Activated CD8-positive, alpha-beta memory T cell treated with anti-CD3 and anti-CD28 coated beads, Interleukin-2, amount 10 ng/mL, durations not matched to agents 7 days and 5 days (primary cell): ENCODE measurements around the gene PBX3. TPM values are rescaled to one million over a fixed set of nuclear protein-coding genes. Genes with fewer than 3 reads are reported as not detected.

Experiments
- ATAC-seq: fragments of 150-1000 bp; cut with Tn5 transposase; one replicate; pipeline ENCODE4 v1.10.0; 2021; ENCODE audit warnings: moderate library complexity
- CTCF ChIA-PET: fragments of 350-600 bp; sonication (Branson Sonifier 250); formaldehyde crosslinking; loops from one replicate; lab custom pipeline; 2021; ENCODE audit warnings: antibody characterized with exemption; lab: Charles Lee
- DNase-seq: peaks from one replicate; pipeline ENCODE4 v3.0.0-alpha.2; 2020
- H3K27ac Mint-ChIP-seq: one replicate; pipeline ENCODE4 v1.8.0; 2021; ENCODE audit warnings: mild to moderate bottlenecking, mixed read lengths
- H3K27me3 Mint-ChIP-seq: one replicate; pipeline ENCODE4 v1.8.0; 2021; ENCODE audit warnings: mixed read lengths
- H3K36me3 Mint-ChIP-seq: one replicate; pipeline ENCODE4 v1.8.0; 2021; ENCODE audit warnings: mild to moderate bottlenecking, mixed read lengths
- H3K4me1 Mint-ChIP-seq: one replicate; pipeline ENCODE4 v1.8.0; 2021; ENCODE audit warnings: mixed read lengths
- H3K4me3 Mint-ChIP-seq: one replicate; pipeline ENCODE4 v1.8.0; 2021; ENCODE audit warnings: mild to moderate bottlenecking, moderate library complexity, mixed read lengths
- H3K9me3 Mint-ChIP-seq: one replicate; pipeline ENCODE4 v1.8.0; 2022; ENCODE audit warnings: low read depth, mixed read lengths
- total RNA-seq, 2 experiments: library from RNA; stranded (reverse); gene quantifications; one replicate each; pipeline ENCODE4 v1.2.3, GENCODE V29; 2021

PBX3 gene
- total RNA-seq, 2 experiments from 2014 or later, result 20.2 to 20.7 TPM

DNA sequence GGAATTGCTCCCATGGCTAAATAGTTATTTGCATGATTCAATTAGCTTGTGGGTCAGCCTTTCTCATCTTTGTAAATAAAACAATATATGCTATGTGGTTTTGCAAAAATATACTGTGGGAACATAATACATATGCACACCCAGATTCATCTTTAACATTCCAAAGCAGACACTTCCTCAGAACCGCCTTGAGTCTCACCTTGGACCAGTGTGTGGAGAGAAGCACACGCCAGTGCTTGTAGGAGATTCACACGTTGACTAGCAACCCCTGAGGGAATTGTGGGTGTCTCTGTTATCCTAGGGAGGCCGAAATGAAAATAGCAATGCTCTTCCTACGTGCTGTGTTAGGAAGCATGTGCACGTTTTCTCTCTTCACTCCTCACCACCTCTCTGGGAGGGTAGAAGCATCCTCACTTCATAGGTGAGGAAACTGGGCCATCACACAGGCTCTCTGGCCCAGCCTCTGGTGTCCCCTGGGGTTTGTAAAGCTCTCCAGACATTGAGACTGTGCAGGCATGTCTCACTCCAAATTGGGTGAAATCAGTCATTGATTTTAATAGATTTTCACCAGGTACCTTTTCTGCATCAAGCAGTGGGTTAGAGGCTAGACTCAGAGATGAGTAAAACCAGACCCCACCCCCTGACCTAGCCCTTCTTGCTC lies 221.7 kb downstream of the PBX3 start:
- no peak overlapping the region for H3K4me3 Mint-ChIP-seq
- H3K27me3 Mint-ChIP-seq, result no peaks in the 10 kb centered on the region
- no peak overlapping the region for H3K27ac Mint-ChIP-seq
- peaks cover 9% of the 10 kb centered on the region for H3K4me1 Mint-ChIP-seq
- no peaks in the 10 kb centered on the region for H3K9me3 Mint-ChIP-seq
- no peak for DNase-seq
- H3K36me3 Mint-ChIP-seq, result no peaks in the 10 kb centered on the region
- ATAC-seq, result no peak
- CTCF ChIA-PET, result no interaction called here

- DNase-seq (no peak), ATAC-seq (no peak)
- no peaks in the 10 kb centered on the region for H3K9me3 Mint-ChIP-seq
- no peak overlapping the region for H3K4me3 Mint-ChIP-seq
- no peaks in the 10 kb centered on the region for H3K27me3 Mint-ChIP-seq
- peaks cover 9% of the 10 kb centered on the region for H3K4me1 Mint-ChIP-seq
- no peak overlapping the region for H3K27ac Mint-ChIP-seq
- H3K36me3 Mint-ChIP-seq, result no peaks in the 10 kb centered on the region
- CTCF ChIA-PET, result no interaction called here
Observed at GRCh38 chr9:125969462-125969861, 222.3 kb downstream of the PBX3 start.

DNA sequence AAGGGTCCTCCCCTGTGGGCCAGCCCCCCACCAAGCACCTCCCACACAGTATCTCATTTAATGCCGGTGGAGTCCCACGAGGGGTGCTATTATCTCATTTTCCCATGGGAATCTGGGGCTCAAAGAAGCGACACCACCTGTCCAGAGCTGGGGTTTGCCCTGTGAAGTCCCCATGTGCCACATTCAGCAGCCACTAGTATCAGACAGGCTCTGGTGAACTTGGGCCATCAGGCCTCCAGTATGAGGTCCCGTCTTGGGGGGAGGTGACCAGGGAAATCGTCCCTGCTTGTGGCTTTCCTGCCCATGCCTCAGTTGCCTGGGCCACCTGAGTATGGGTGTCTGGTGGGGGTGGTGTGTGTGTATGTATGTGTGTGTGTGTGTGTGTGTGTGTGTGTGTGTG lies 222.7 kb downstream of the PBX3 start:
- peaks cover 9% of the 10 kb centered on the region for H3K4me1 Mint-ChIP-seq
- DNase-seq (no peak), ATAC-seq (no peak)
- no peaks in the 10 kb centered on the region for H3K27me3 Mint-ChIP-seq
- no peak overlapping the region for H3K27ac Mint-ChIP-seq
- CTCF ChIA-PET, result no interaction called here
- no peaks in the 10 kb centered on the region for H3K9me3 Mint-ChIP-seq
- H3K36me3 Mint-ChIP-seq, result no peaks in the 10 kb centered on the region
- H3K4me3 Mint-ChIP-seq, result no peak overlapping the region

DNA sequence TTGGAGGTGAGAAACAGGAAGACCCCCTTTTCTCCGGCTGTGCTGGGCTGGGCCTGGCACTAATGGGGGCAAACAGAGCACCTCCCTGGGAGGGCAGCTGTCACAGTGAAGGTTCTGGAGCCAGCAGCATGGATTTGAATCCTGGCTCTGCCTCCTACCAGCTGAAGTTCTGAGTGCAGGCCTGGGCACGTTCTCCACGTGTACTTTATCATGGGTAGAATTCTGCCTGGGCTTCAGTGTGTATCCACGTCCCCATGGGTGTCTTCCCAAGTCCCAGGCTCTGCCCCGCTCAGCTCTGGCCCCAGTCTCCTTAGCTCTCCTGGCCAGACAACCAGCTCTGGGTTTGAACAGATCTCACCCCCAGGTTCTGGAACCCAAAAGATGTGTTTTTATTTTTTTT lies 223.2 kb downstream of the PBX3 start:
- no peaks in the 10 kb centered on the region for H3K27me3 Mint-ChIP-seq
- CTCF ChIA-PET, result no interaction called here
- H3K27ac Mint-ChIP-seq, result no peak overlapping the region
- DNase-seq (no peak), ATAC-seq (no peak)
- H3K4me1 Mint-ChIP-seq, result peaks cover 9% of the 10 kb centered on the region
- no peaks in the 10 kb centered on the region for H3K9me3 Mint-ChIP-seq
- H3K4me3 Mint-ChIP-seq, result no peak overlapping the region
- H3K36me3 Mint-ChIP-seq, result no peaks in the 10 kb centered on the region

- ATAC-seq (no peak), DNase-seq (no peak)
- Mint-ChIP-seq H3K27me3 (no peaks in the 10 kb centered on the region), H3K4me1 (peaks cover 9% of the 10 kb centered on the region), H3K27ac (no peak overlapping the region), H3K9me3 (no peaks in the 10 kb centered on the region), H3K36me3 (no peaks in the 10 kb centered on the region), H3K4me3 (no peak overlapping the region)
- CTCF ChIA-PET, result no interaction called here
Observed at GRCh38 chr9:125971050-125971449, 223.9 kb downstream of the PBX3 start.

GRCh38 chr9:125972012-125972729 lies 225.0 kb downstream of the PBX3 start:
- Mint-ChIP-seq H3K4me1 (peaks cover under 1% of the 10 kb centered on the region), H3K9me3 (no peaks in the 10 kb centered on the region), H3K4me3 (no peak overlapping the region), H3K27me3 (peaks cover 2% of the 10 kb centered on the region), H3K36me3 (no peaks in the 10 kb centered on the region), H3K27ac (no peak overlapping the region)
- no peak for DNase-seq
- CTCF ChIA-PET, result no interaction called here
- no peak for ATAC-seq

DNA sequence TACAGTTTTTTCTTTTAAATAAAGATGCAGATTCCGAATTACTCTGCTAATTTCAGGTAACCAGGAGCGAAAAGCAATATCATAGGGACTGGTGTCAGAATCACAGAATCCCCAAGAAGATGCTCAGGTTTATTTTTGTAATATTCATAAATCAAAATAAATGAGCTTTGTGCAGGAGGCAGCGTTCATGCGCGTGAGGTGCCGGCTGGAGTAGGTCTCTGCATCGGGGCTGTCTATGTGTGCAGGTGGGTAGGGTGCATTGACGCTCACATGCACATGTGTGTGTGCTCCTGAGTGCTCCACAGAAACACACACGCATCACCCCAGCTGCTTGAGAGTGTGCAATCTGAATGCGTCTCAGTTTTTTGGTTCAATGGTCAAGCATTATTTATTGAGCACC lies 226.4 kb downstream of the PBX3 start:
- Mint-ChIP-seq H3K9me3 (peaks cover 1% of the 10 kb centered on the region), H3K36me3 (no peaks in the 10 kb centered on the region), H3K4me1 (no peaks in the 10 kb centered on the region), H3K4me3 (no peak overlapping the region), H3K27me3 (peaks cover 12% of the 10 kb centered on the region), H3K27ac (no peak overlapping the region)
- CTCF ChIA-PET, result no interaction called here
- ATAC-seq (no peak), DNase-seq (no peak)

DNA sequence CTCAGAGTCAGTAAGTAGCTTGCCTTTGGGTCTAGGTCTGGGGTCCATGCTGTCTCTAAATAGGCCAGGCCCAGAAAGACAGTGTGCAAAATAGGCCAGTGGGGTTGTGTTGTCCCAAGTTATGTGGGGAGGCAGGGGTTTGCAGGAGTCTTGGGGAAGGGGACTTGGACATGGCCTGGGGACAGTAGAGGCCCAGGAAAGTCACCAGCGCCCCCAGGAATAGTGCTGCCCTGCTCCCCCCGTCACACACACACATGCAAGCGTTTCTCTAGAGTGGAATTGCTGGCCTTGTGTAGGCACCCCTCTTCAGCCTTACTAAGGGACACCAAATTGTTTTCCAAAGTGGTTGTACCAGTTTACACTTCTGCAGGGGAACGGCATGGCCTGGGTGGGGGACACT lies 227.5 kb downstream of the PBX3 start:
- DNase-seq (no peak), ATAC-seq (no peak)
- CTCF ChIA-PET, result no interaction called here
- H3K4me1 Mint-ChIP-seq, result no peaks in the 10 kb centered on the region
- peaks cover 3% of the 10 kb centered on the region for H3K36me3 Mint-ChIP-seq
- H3K4me3 Mint-ChIP-seq, result no peak overlapping the region
- H3K27me3 Mint-ChIP-seq, result peaks cover 19% of the 10 kb centered on the region
- H3K9me3 Mint-ChIP-seq, result peaks cover 8% of the 10 kb centered on the region
- no peak overlapping the region for H3K27ac Mint-ChIP-seq

DNA sequence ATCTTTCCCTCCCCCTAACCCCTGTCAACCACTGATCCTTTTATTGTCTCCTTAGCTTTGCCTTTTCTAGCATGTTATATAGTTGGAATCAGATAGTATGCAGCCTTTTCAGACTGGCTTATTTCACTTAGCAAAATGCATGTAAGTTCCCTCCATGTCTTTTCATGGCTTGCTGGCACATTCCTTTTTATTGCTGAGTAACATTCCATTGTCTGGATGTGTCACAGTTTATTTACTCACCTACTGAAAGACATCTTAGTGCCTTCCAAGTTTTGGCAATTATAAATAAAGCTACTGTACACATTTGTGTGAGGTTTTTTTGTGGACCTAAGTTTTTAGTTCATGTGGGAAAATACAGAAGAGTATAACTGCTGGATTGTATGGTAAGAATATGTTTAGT lies 230.1 kb downstream of the PBX3 start:
- CTCF ChIA-PET, result interaction anchor here (1.3 kb wide), 1 partner anchor 13 kb away, joined by 3 read pairs; no protein-coding TSS in a partner anchor
- peaks cover 12% of the 10 kb centered on the region for H3K9me3 Mint-ChIP-seq
- peaks cover 3% of the 10 kb centered on the region for H3K36me3 Mint-ChIP-seq
- H3K4me3 Mint-ChIP-seq, result no peak overlapping the region
- no peak for ATAC-seq
- no peak for DNase-seq
- no peak overlapping the region for H3K27ac Mint-ChIP-seq
- peaks cover 32% of the 10 kb centered on the region for H3K27me3 Mint-ChIP-seq
- no peaks in the 10 kb centered on the region for H3K4me1 Mint-ChIP-seq

- DNase-seq (no peak), ATAC-seq (no peak)
- no peaks in the 10 kb centered on the region for H3K4me1 Mint-ChIP-seq
- H3K9me3 Mint-ChIP-seq, result peaks cover 12% of the 10 kb centered on the region
- CTCF ChIA-PET, result no interaction called here
- no peak overlapping the region for H3K4me3 Mint-ChIP-seq
- H3K27ac Mint-ChIP-seq, result no peak overlapping the region
- peaks cover 32% of the 10 kb centered on the region for H3K27me3 Mint-ChIP-seq
- peaks cover 3% of the 10 kb centered on the region for H3K36me3 Mint-ChIP-seq
Observed at GRCh38 chr9:125979383-125979782, 232.2 kb downstream of the PBX3 start.

GRCh38 chr9:125982798-125983406 lies 235.7 kb downstream of the PBX3 start:
- Mint-ChIP-seq H3K36me3 (peaks cover 3% of the 10 kb centered on the region), H3K27me3 (peaks cover 26% of the 10 kb centered on the region), H3K4me3 (no peak overlapping the region), H3K27ac (no peak overlapping the region), H3K9me3 (peaks cover 12% of the 10 kb centered on the region), H3K4me1 (no peaks in the 10 kb centered on the region)
- CTCF ChIA-PET, result no interaction called here
- ATAC-seq (no peak), DNase-seq (no peak)

- CTCF ChIA-PET, result no interaction called here
- H3K9me3 Mint-ChIP-seq, result peaks cover 10% of the 10 kb centered on the region
- H3K27me3 Mint-ChIP-seq, result peaks cover 19% of the 10 kb centered on the region
- peaks cover 3% of the 10 kb centered on the region for H3K36me3 Mint-ChIP-seq
- no peak overlapping the region for H3K27ac Mint-ChIP-seq
- ATAC-seq, result no peak
- no peak overlapping the region for H3K4me3 Mint-ChIP-seq
- DNase-seq, result no peak
- no peaks in the 10 kb centered on the region for H3K4me1 Mint-ChIP-seq
Observed at GRCh38 chr9:125983681-125984080, 236.5 kb downstream of the PBX3 start.

GRCh38 chr9:125984461-125984860 lies 237.3 kb downstream of the PBX3 start:
- Mint-ChIP-seq H3K27me3 (peaks cover 16% of the 10 kb centered on the region), H3K9me3 (peaks cover 6% of the 10 kb centered on the region), H3K4me1 (no peaks in the 10 kb centered on the region), H3K27ac (no peak overlapping the region), H3K36me3 (peaks cover 2% of the 10 kb centered on the region), H3K4me3 (no peak overlapping the region)
- ATAC-seq, result no peak
- CTCF ChIA-PET, result no interaction called here
- no peak for DNase-seq
